GM18858 (cell line): Measurements from ENCODE around the gene ATXN2L.

Experiments used
- ATAC-seq: cut with Tn5 transposase; IDR thresholded peaks from one replicate; pipeline ENCODE4 v1.9.1; 2021; ENCODE audit not compliant: unreplicated experiment

Gene ATXN2L

GRCh38 chr16:28835864-28836760 is 13.3 kb downstream of the ATXN2L start:
- ATAC-seq, result no peak

- no peak for ATAC-seq
These were observed 13.9 kb downstream of the ATXN2L start for GRCh38 chr16:28836761-28837064.

GRCh38 chr16:28837672-28838557 is 15.1 kb downstream of the ATXN2L start:
- ATAC-seq, result no peak

- no peak for ATAC-seq
These were observed 15.7 kb downstream of the ATXN2L start for GRCh38 chr16:28838558-28838918.

- ATAC-seq, result no peak
These were observed 16.3 kb downstream of the ATXN2L start for GRCh38 chr16:28839004-28839639.

- no peak for ATAC-seq
These were observed 17.1 kb downstream of the ATXN2L start for GRCh38 chr16:28839899-28840298.

GRCh38 chr16:28842696-28843095 is 19.9 kb downstream of the ATXN2L start:
- no peak for ATAC-seq

- ATAC-seq, result no peak
These were observed 21.0 kb downstream of the ATXN2L start for GRCh38 chr16:28843766-28844165.

GRCh38 chr16:28844226-28844885 is 21.6 kb downstream of the ATXN2L start:
- no peak for ATAC-seq

GRCh38 chr16:28845293-28845692 is 22.5 kb downstream of the ATXN2L start:
- no peak for ATAC-seq

GRCh38 chr16:28845761-28846079 is 22.9 kb downstream of the ATXN2L start:
- ATAC-seq, result no peak

- ATAC-seq, result peak; percentile 77
These were observed 23.5 kb downstream of the ATXN2L start, which contains the start of gene TUFM for GRCh38 chr16:28846080-28846932. TSS of gene TUFM (minus strand) at chr16:28846348. CDS start at chr16:28846269, 79 bp downstream.

GRCh38 chr16:28846933-28847273 is 24.1 kb downstream of the ATXN2L start:
- ATAC-seq, result no peak

GRCh38 chr16:28858421-28858820 is 35.6 kb downstream of the ATXN2L start:
- ATAC-seq, result no peak

GRCh38 chr16:28859326-28859725 is 36.5 kb downstream of the ATXN2L start:
- ATAC-seq, result no peak

- no peak for ATAC-seq
These were observed 41.4 kb downstream of the ATXN2L start for GRCh38 chr16:28863929-28864793.

GRCh38 chr16:28865001-28865688 is 42.3 kb downstream of the ATXN2L start:
- ATAC-seq, result no peak

- no peak for ATAC-seq
These were observed 43.1 kb downstream of the ATXN2L start for GRCh38 chr16:28865722-28866453.
